DMS114 treated with DMSO at 0.1 percent for 48 hours (cell line): Measurements from ENCODE around the gene OR2M4.
"Not testable (repeated sequence)": the region's sequence is repeated elsewhere in the genome, so short reads cannot be mapped to it uniquely, and the experiment has no call there.

Experiments
- DNase-seq: peaks from one replicate; lab custom pipeline; 2025; ENCODE audit not compliant: unreplicated experiment; lab: John Stamatoyannopoulos, UW

The OR2M4 gene

GRCh38 chr1:248231117-248231516, at the start of gene OR2M4:
OR2M4 (plus strand) TSS chr1:248231417; CDS start chr1:248238929, 7,512 bp downstream.
- no peak for DNase-seq

- DNase-seq = no peak
These were observed 47.2 kb upstream of the OR2M4 start for GRCh38 chr1:248183996-248184395.

- DNase-seq = no peak
These were observed 43.9 kb upstream of the OR2M4 start for GRCh38 chr1:248187363-248187762.

GRCh38 chr1:248189026-248189425, 42.2 kb upstream of the OR2M4 start:
- no peak for DNase-seq

- no peak for DNase-seq
These were observed 37.1 kb upstream of the OR2M4 start for GRCh38 chr1:248194117-248194516.

GRCh38 chr1:248196965-248197364, 34.3 kb upstream of the OR2M4 start, which contains the start of gene OR2M3:
OR2M3 (plus strand) TSS chr1:248197265; CDS start chr1:248203068, 5,803 bp downstream.
- DNase-seq = no peak

GRCh38 chr1:248215880-248216279, 15.3 kb upstream of the OR2M4 start:
- DNase-seq = no peak

GRCh38 chr1:248225537-248225936, 5.7 kb upstream of the OR2M4 start:
- no peak for DNase-seq

- no peak for DNase-seq
These were observed 1.8 kb upstream of the OR2M4 start for GRCh38 chr1:248229360-248229908.

GRCh38 chr1:248239478-248239877, 8.3 kb downstream of the OR2M4 start:
- no peak for DNase-seq

- peak; percentile 21 for DNase-seq
These were observed 12.0 kb downstream of the OR2M4 start for GRCh38 chr1:248243204-248243603.

- not testable (repeated sequence) for DNase-seq
These were observed 28.1 kb downstream of the OR2M4 start for GRCh38 chr1:248259309-248259708.

GRCh38 chr1:248268178-248268577, 37.0 kb downstream of the OR2M4 start:
- DNase-seq = no peak

- DNase-seq = not testable (repeated sequence)
These were observed 42.0 kb downstream of the OR2M4 start for GRCh38 chr1:248273225-248273624.

GRCh38 chr1:248277876-248278275, 46.7 kb downstream of the OR2M4 start, which contains the start of gene OR2T33:
OR2T33 (minus strand) TSS chr1:248277976; CDS start chr1:248273814, 4,162 bp downstream.
- DNase-seq = no peak

- no peak for DNase-seq
These were observed 57.2 kb downstream of the OR2M4 start for GRCh38 chr1:248288391-248288790.
